ENCODE data around the gene LAMA3.
"Not testable (repeated sequence)": the region's sequence is repeated elsewhere in the genome, so short reads cannot be mapped to it uniquely, and the experiment has no call there.

The LAMA3 gene

DNA sequence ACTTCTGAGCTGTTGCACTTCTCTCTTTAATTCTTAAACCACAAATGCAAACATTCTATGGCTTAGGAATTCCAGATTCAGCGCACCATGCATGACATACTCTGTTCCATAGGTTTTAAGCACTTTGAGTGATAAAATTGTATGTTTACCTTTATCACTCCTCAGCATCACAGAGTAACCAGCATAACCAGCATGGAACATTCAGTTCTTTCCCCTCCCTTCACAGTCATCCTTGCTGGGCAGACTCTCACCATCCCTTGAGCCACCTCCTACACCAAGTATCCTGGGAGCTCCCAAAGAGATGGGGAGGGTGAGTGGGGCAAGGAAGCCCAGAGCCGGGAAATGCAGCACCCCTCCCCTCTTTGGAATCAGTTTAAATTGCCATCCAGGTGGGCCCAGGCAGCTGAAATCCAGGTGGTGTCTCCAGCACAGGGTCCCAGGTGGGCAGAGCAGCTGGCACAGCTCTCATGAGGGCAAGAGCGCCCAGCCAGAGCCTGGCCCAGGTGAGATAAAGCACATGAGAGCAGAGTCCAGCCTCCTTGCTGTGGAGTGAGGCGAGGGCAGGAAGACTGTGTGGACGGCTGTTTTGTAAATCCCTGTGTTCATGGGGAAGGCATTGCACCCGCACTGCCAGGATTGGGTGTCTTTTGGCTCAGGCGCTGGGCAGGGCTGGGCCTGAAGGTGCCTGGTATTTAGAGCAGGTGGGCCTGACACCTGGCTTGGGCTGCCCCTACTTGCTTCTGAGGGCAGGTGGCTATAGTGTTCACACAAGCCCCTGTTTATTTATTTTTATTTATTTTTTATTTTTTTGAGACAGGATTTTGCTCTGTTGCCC, 36.8 kb downstream of the LAMA3 start:
- no peak overlapping the region for H3K4me3 ChIP-seq (ENCODE audit: low read depth, low read length)
- TF ChIP-seq, protein P1, sequence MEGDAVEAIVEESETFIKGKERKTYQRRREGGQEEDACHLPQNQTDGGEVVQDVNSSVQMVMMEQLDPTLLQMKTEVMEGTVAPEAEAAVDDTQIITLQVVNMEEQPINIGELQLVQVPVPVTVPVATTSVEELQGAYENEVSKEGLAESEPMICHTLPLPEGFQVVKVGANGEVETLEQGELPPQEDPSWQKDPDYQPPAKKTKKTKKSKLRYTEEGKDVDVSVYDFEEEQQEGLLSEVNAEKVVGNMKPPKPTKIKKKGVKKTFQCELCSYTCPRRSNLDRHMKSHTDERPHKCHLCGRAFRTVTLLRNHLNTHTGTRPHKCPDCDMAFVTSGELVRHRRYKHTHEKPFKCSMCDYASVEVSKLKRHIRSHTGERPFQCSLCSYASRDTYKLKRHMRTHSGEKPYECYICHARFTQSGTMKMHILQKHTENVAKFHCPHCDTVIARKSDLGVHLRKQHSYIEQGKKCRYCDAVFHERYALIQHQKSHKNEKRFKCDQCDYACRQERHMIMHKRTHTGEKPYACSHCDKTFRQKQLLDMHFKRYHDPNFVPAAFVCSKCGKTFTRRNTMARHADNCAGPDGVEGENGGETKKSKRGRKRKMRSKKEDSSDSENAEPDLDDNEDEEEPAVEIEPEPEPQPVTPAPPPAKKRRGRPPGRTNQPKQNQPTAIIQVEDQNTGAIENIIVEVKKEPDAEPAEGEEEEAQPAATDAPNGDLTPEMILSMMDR (IDR thresholded peaks at IDR 0.05; ENCODE audit: control insufficient read depth, extremely low read depth, insufficient read depth) = no peak
- DNase-seq (ENCODE audit: low read depth) = no peak

DNA sequence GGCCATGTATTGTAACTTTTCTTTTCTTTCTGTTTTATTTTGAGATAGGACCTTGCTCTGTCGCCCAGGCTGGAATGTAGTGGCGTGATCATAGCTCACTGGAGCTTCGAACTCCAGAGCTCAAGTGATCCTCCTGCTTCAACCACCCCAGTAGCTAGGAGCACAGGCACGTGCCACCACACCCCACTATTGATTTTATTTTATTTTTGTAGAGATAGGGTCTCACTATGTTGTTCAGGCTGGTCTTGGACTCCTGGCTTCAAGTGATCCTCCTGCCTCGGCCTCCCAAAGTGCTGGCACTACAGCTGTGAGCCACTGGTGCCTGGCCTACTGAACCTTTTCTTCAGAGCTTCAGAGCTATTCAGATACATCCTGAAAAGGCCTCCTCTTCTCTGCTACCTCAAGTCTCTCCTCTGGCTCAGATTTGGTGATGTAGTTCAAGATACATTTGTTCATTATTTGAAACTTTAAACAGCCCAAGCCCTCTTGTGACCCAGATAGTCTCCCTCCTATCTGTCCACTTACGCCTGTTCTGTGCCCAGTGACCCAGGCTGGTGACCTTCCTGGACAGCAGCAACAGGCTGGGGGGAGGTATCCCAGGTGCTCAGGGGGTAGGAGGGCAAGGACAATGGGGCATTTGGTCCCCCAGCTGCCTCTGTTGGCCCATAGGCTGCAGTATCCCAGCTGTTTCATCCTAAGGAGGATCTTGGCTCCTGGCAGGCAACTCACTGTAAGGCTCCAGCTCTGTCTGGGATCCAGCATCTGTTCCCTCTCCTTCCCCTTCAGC, 38.6 kb downstream of the LAMA3 start:
- no peak for DNase-seq (ENCODE audit: low read depth)
- H3K4me3 ChIP-seq (ENCODE audit: low read depth, low read length) = no peak overlapping the region
- TF ChIP-seq, protein P1 (IDR thresholded peaks at IDR 0.05; ENCODE audit: control insufficient read depth, extremely low read depth, insufficient read depth) = no peak

GRCh38 chr18:23730857-23731256, 41.6 kb downstream of the LAMA3 start:
- DNase-seq (ENCODE audit: low read depth) = no peak
- TF ChIP-seq, protein P1 (IDR thresholded peaks at IDR 0.05; ENCODE audit: control insufficient read depth, extremely low read depth, insufficient read depth) = no peak
- H3K4me3 ChIP-seq (ENCODE audit: low read depth, low read length) = no peak overlapping the region

GRCh38 chr18:23731861-23732260, 42.6 kb downstream of the LAMA3 start:
- TF ChIP-seq, protein P1 (IDR thresholded peaks at IDR 0.05; ENCODE audit: control insufficient read depth, extremely low read depth, insufficient read depth) = no peak
- H3K4me3 ChIP-seq (ENCODE audit: low read depth, low read length) = no peak overlapping the region
- no peak for DNase-seq (ENCODE audit: low read depth)

DNA sequence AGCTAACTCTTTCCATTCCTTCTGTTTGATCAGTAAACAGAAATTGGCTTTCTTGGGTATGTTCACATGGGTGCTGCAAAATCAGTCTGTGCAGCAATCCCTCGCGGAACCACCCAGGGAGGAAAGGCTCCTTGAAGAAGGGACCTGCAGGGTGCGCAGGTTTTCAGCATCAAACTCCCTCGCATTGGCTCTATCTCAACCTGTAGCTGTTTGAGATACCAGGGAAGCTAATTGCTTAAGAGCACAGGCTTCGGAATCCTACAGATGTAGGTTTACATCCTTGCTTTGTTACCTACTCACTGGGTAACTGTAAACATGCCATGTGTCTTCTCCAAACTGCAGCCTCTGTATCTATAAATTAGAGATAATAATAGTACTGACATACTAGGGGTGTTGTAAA, 43.2 kb downstream of the LAMA3 start:
- DNase-seq (ENCODE audit: low read depth) = no peak
- TF ChIP-seq, protein P1 (IDR thresholded peaks at IDR 0.05; ENCODE audit: control insufficient read depth, extremely low read depth, insufficient read depth) = no peak

DNA sequence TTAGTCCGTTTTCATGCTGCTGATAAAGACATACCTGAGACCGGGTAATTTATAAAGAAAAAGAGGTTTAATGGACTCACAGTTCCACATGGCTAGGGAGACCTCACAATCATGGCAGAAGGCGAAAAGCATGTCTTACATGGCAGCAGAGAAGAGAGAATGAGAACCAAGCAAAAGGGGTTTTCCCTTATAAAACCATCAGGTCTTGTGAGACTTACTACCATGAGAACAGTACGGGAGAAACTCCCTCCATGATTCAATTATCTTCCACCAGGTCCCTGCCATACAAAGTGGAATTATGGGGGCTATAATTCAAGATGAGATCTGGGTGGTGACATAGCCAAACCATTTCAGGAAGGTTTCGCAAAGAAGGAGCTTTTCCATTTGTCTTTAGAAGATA, 44.0 kb downstream of the LAMA3 start:
- H3K4me3 ChIP-seq (ENCODE audit: low read depth, low read length); DNase-seq (ENCODE audit: low read depth): not testable (repeated sequence)

More for the DNA sequence above, 43.2 kb downstream of the LAMA3 start:
- H3K4me3 ChIP-seq (ENCODE audit: low read depth, low read length) = no peak overlapping the region

GRCh38 chr18:23733895-23734294, 44.6 kb downstream of the LAMA3 start:
- TF ChIP-seq, protein P1 (IDR thresholded peaks at IDR 0.05; ENCODE audit: control insufficient read depth, extremely low read depth, insufficient read depth) = no peak
- no peak overlapping the region for H3K4me3 ChIP-seq (ENCODE audit: low read depth, low read length)
- no peak for DNase-seq (ENCODE audit: low read depth)
